HPDE6-E6E7 (cell line): ENCODE measurements around the gene ZNF782.
"Not testable (repeated sequence)": the region's sequence is repeated elsewhere in the genome, so short reads cannot be mapped to it uniquely, and the experiment has no call there.

Experiments
- DNase-seq: peaks from one replicate; pipeline ENCODE4 v3.0.0; 2011; ENCODE audit warnings: missing footprints; ENCODE audit errors: extremely low spot score

The ZNF782 gene

DNA sequence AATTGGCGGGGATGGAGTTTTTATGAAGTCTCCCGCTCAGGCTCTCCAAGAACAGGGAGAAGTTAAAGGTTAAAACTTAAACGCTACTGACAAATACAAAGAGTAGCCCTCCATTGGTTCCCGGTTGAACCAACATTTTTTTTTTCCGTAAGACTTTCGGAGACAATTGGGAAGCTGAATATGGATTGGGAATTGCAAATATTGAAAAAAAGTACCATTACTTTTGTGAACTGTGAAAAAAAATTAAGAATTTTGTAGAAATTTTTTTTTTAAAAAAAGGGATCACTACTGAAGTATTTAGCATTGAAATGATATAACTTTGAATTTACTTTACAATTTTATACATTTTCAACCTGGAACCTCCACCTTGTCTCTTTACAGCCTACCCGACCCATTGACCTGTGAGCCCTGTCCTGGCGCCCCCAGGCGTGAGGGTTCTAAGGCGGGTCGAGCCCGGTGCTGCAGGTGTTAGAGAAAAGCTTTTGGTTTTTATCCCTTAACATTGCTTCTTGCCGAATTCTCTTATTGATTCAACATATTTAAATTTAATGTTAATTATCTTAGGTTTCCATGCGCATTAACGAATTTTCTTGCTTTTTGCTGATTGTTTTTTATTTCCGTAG is 448 bp upstream of the ZNF782 start:
- DNase-seq, result no peak

DNA sequence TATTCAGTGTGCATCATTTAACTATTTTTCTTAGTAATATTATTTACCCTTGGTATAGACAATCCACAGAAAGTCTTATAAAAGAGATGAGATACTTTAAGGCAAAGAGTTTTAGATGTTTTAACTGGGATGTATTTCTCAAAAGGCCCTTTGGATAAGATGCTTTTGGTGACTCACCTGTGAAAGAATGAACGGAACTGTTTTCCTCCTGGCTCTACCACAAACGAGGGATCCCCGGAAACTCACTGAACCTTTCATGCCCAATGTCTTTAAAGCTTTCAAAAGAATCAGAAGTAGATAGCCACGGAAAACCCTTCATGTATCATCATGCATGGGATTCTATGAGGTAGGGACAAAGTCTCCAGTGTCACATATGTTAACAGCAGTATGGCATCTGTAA is 1.6 kb downstream of the ZNF782 start:
- no peak for DNase-seq

- DNase-seq, result no peak
These were observed 10.3 kb downstream of the ZNF782 start for GRCh38 chr9:96844040-96844439.

GRCh38 chr9:96818533-96818932 is 35.8 kb downstream of the ZNF782 start:
- DNase-seq, result no peak

DNA sequence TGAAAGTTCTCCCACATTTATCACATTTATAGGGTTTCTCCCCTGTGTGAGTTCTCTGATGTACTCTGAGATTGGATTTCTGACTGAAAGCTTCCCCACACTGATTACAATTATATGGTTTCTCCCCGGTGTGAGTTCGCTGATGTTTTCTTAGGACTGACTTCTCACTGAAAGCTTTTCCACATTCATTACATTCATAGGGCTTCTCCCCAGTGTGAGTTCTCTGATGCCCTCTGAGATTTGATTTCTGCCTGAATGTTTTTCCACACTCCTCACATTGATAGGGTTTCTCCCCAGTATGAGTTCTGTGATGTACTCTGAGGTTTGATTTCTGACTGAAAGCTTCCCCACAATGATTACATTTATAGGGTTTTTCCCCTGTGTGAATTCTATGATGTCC is 36.3 kb downstream of the ZNF782 start:
- DNase-seq, result no peak

DNA sequence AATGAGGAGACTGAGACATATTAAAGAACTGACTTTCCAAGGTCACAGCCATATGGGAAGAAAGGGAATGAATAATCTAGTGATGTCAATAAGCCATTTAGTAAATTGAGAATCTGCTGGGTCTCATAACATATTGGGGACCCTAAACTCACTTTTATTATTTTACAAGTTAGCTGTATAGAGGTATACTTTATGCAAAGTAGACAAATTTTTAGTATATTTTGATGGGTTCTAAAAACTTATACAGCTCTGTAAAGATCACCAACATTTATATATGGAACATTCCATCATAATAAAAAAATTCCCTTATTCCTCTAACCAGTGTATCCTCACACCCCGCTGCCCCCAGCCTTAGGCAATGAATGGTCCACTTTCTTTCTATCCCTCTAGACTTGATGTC is 40.7 kb downstream of the ZNF782 start:
- no peak for DNase-seq

- DNase-seq, result not testable (repeated sequence)
These were observed 55.4 kb downstream of the ZNF782 start for GRCh38 chr9:96798959-96799358.

DNA sequence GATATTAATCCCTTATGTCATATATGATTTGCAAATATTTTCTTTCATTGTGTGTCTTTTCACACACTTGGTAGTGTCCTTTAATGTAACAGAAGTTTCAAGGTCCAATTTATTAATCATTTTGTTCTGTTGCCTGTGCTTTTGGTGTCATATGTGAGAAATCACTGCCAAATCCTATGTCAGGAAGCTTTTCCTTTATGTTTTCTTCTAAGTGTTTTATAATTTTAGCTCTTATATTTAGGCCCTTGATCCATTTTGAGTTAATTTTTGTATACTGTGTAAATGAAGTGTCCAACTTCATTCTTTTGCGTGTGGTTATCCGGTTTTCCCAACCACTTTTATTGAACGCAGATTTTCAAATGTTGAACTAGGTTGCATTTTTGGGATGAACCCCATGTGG is 70.3 kb downstream of the ZNF782 start:
- no peak for DNase-seq

GRCh38 chr9:96782235-96782634 is 72.1 kb downstream of the ZNF782 start:
- DNase-seq, result no peak

DNA sequence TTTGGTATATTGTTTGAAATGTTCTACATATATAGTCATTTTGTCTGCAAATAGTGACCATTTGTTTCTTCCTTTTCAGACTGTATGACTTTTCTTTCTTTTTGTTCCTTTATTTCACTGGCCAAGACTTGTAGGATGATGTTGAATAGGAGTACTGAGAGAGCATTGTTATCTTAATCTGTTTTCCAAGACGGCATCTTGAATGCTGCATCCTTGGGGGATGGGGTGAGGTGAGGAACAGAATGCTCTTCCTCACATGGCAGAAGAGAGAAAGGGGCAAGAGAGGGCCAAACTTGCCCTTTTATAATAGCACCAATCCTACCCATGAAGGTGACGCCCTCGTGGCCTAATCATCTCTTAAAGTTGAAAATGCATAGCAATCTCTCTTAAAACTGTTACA is 72.8 kb downstream of the ZNF782 start:
- no peak for DNase-seq

- no peak for DNase-seq
These were observed 75.2 kb downstream of the ZNF782 start for GRCh38 chr9:96779089-96779488.

- no peak for DNase-seq
These were observed 76.9 kb downstream of the ZNF782 start for GRCh38 chr9:96777426-96777864.

DNA sequence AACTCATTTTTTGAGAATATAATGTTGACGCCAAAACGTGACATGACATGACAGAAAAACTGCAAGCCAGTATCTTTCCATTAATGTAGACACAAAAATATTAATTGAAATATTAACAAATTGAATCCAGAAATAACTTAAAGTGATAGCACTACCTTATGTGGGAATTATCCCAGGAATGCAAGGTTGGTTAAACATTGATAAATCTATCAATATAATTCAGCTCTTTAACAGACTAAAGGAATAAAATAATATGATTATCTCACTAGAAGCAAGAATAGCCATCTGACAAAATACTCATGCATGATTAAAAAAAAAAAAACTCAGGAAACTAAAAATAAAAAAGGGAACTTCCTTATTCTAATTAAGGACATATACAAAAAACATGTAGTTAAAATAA is 83.2 kb downstream of the ZNF782 start:
- no peak for DNase-seq

- DNase-seq, result no peak
These were observed 84.3 kb downstream of the ZNF782 start for GRCh38 chr9:96769989-96770388.
